OCI-LY1 (cell line): ENCODE measurements around the gene PZP.

Source experiments
- CTCF ChIP-seq: fragments of 200-600 bp; sonication (generic), shearing (Covaris generic); IDR thresholded peaks from 2 replicates; pipeline ENCODE4 v1.5.1; 2017; ENCODE audit warnings: mild to moderate bottlenecking, antibody characterized with exemption, low read length, moderate library complexity, mixed read lengths
- EZH2 ChIP-seq: fragments of 200-600 bp; sonication (generic), shearing (Covaris generic); IDR thresholded peaks from 2 replicates; pipeline ENCODE4 v1.8.0; 2017; ENCODE audit warnings: borderline replicate concordance, mixed run types, mild to moderate bottlenecking, antibody characterized with exemption, low read length, moderate library complexity, mixed read lengths

GRCh38 chr12:9252256-9252655 is 44.1 kb upstream of the PZP start:
- no peak for TF ChIP-seq EZH2
- TF ChIP-seq CTCF, result no peak
